Adipocyte (in vitro differentiated cells): ENCODE results near the gene OXNAD1.
A peak's percentile ranks its signal among the peaks of the same experiment; 100 is the strongest.

ENCODE experiments used
- DNase-seq: peaks from one replicate; pipeline ENCODE4 v3.0.0-alpha.2; 2015; ENCODE audit warnings: low read depth
- H3K27me3 ChIP-seq: replicated peaks from 2 replicates; pipeline ENCODE4 v1.7.0; 2013; ENCODE audit warnings: mild to moderate bottlenecking, low read length, moderate library complexity; ENCODE audit not compliant: control insufficient read depth, insufficient read depth
- H3K36me3 ChIP-seq: 2 replicates; pipeline ENCODE4 v1.7.0; 2013; ENCODE audit warnings: low read length, mild to moderate bottlenecking, moderate library complexity; ENCODE audit not compliant: control insufficient read depth, insufficient read depth, severe bottlenecking
- H3K4me1 ChIP-seq: 2 replicates; pipeline ENCODE4 v1.7.0; 2013; ENCODE audit warnings: mild to moderate bottlenecking, low read length, moderate library complexity; ENCODE audit not compliant: control insufficient read depth, insufficient read depth
- H3K4me3 ChIP-seq: 2 replicates; pipeline ENCODE4 v1.7.0; 2013; ENCODE audit warnings: mild to moderate bottlenecking, low read length, moderate library complexity
- H3K9ac ChIP-seq: 2 replicates; pipeline ENCODE4 v1.7.0; 2013; ENCODE audit warnings: mild to moderate bottlenecking, low read length, moderate library complexity
- H3K9me3 ChIP-seq: 2 replicates; pipeline ENCODE4 v1.7.0; 2013; ENCODE audit warnings: mild to moderate bottlenecking, low read length, moderate library complexity; ENCODE audit not compliant: control insufficient read depth

Gene OXNAD1

DNA sequence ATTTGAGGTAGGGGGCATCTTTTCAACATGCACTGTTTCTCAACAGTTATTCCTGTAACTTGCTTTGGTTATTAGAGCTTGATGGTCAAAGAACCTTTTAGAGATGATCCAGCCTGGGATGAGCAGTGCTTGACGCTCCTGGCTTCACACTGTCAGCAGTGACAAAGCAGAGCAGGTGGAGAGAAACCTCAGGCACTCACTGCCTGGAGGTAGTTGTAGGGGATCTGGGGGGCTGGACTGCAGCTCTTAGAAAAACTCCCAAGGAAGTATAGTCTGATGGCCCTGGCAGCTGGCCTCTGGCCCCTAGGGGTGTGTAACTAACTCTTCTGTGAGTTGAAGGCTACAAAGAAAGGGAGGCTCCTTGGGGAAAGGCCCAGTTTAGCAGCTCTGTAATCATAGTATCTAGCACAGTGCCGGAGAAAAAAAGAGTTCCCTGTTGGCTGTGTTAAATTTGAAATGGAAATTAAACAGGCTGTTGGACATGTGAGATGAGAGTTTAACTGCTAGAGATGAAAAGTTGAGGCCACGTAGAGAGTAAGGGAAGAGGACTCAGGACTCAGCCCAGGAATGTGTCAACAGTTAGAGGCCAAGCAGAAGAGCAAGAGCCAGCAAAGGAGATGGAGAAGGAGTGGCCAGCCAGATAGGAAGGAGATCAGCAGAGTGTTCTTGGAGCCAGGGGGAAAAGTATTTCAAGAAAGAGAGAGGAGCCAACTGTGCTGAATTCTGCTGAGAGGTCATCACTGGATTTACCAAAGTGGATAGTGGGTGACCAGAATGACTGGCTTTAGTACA, 14.2 kb downstream of the OXNAD1 start:
- no peak overlapping the region for H3K9ac ChIP-seq
- no peak overlapping the region for H3K4me3 ChIP-seq
- H3K9me3 ChIP-seq, result no peaks in the 10 kb centered on the region
- peaks cover 46% of the 10 kb centered on the region for H3K36me3 ChIP-seq
- DNase-seq, result no peak
- H3K4me1 ChIP-seq, result peaks cover 6% of the 10 kb centered on the region
- no peaks in the 10 kb centered on the region for H3K27me3 ChIP-seq

DNA sequence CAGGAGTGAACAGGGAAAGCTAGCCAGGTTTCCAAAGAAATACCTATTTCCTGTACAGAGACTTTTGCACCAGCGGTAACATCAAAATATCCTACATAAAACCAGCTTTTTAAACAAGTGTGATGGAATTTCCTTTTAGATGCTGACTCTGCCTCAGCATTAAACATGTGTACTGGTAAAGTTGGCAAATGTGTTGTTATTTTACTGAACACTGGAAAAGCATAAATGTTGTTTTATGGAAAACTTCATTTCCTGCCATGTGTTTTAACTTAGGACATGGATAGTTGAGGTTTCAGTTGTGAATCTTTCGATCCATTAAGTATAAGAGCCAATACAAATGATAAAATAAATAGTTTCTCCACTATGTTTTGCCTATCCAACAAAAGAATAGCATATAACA, 15.7 kb downstream of the OXNAD1 start:
- Histone ChIP-seq H3K9ac (no peak overlapping the region), H3K36me3 (peaks cover 38% of the 10 kb centered on the region), H3K9me3 (no peaks in the 10 kb centered on the region), H3K27me3 (no peaks in the 10 kb centered on the region), H3K4me3 (no peak overlapping the region), H3K4me1 (peaks cover 6% of the 10 kb centered on the region)
- DNase-seq, result peak; percentile 40

DNA sequence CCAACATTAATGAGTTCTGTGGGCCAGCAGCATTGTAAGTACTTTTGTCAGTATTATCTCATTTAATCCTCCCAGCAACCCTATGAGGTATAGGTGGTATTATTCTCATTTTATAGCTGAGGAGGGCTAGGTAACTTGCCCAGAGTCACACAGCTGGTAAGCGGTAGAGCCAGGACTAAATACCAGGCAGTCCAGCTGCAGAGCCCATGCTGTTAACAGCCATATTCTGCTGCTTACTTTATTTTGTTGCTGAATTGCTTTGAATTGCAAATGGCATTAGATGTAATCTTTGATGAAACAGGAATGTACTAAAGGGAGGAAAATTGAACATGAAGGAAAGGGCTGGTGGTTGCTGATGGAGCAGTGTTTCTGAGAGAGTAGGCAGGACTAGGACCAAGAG, 19.6 kb downstream of the OXNAD1 start:
- DNase-seq, result no peak
- Histone ChIP-seq H3K4me1 (peaks cover 26% of the 10 kb centered on the region), H3K9me3 (no peaks in the 10 kb centered on the region), H3K36me3 (peaks cover 27% of the 10 kb centered on the region), H3K4me3 (no peak overlapping the region), H3K27me3 (no peaks in the 10 kb centered on the region), H3K9ac (no peak overlapping the region)

DNA sequence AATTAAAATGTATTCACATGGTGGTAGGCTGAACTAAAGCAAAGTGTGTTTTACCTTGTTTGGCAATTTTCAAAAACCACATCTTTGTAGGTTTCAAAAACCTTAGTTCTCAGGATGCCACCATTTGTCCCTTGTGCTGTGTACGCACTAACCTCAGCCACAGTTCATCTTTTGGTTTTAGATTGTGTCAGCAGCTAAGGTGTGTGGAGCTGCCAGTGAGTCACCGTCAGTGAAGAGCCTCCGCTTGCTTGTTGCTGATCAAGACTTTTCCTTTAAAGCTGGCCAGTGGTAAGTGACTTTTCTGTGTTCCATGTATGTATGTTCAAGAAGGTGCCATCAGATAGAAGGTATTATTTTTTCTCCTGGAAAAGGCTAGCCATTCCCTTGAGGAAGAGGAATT, 21.1 kb downstream of the OXNAD1 start:
- Histone ChIP-seq H3K9me3 (no peaks in the 10 kb centered on the region), H3K27me3 (no peaks in the 10 kb centered on the region), H3K36me3 (peaks cover 26% of the 10 kb centered on the region), H3K9ac (no peak overlapping the region), H3K4me3 (no peak overlapping the region), H3K4me1 (peaks cover 38% of the 10 kb centered on the region)
- DNase-seq, result no peak

DNA sequence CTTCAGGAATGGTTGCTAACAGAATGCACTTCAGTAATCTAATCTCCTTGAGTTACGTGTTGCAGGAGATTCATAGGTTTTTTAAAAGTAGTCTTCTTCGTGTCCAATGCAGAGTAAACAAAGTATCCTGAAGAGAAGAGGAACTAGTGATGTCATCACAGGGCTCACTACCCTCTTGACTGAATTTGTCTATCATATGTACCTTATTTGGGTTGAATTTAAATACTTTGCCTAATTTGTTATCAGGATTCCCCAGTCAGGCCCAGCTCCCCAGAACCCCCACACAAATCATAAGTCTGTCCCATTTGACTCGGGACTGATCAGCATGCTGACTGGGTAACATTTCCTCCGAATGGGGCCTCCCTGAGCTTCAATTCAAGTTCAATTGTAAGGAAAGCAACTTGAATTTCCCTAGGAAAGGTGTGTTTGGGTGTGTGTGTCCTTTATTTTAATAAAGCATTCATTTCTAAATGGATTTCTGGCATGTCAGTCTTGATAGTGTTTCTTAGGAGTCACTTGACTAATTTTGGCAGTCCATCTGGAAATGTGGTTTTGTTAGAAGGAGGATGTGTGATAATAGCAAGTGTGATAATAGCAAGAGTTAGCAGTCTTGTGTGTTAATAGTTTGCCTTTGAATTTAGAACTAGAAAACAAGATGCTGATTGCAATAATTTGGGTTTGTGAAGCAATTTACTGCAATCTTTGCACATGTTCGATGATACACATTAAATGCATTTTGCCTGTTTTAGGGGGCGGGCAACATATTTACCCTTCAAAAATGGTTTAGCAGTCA, 21.9 kb downstream of the OXNAD1 start:
- Histone ChIP-seq H3K9ac (no peak overlapping the region), H3K4me3 (no peak overlapping the region), H3K36me3 (peaks cover 21% of the 10 kb centered on the region), H3K9me3 (no peaks in the 10 kb centered on the region), H3K27me3 (no peaks in the 10 kb centered on the region), H3K4me1 (peaks cover 38% of the 10 kb centered on the region)
- no peak for DNase-seq

DNA sequence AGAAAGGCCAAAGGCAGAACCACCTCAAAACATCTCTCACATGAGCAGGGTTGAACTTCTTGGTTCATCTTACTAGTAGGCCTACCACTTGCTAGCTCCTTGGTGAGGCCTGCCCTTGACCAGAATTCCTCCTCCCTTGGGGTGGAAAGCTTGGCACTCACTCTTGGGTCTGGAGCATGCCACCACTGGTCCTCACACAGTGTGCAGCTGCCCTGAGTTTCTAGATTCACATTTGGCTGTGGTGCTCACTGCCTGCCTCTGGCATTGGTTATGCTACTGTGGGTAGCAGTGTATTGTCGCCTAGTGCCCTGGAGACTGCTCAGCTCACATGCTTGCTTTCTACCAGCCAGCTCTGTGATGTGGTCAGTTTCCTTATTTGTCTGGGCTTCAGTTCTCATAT, 23.7 kb downstream of the OXNAD1 start:
- no peaks in the 10 kb centered on the region for H3K27me3 ChIP-seq
- no peak overlapping the region for H3K9ac ChIP-seq
- DNase-seq, result no peak
- H3K9me3 ChIP-seq, result peaks cover 4% of the 10 kb centered on the region
- H3K4me1 ChIP-seq, result peaks cover 38% of the 10 kb centered on the region
- peaks cover 10% of the 10 kb centered on the region for H3K36me3 ChIP-seq
- no peak overlapping the region for H3K4me3 ChIP-seq

DNA sequence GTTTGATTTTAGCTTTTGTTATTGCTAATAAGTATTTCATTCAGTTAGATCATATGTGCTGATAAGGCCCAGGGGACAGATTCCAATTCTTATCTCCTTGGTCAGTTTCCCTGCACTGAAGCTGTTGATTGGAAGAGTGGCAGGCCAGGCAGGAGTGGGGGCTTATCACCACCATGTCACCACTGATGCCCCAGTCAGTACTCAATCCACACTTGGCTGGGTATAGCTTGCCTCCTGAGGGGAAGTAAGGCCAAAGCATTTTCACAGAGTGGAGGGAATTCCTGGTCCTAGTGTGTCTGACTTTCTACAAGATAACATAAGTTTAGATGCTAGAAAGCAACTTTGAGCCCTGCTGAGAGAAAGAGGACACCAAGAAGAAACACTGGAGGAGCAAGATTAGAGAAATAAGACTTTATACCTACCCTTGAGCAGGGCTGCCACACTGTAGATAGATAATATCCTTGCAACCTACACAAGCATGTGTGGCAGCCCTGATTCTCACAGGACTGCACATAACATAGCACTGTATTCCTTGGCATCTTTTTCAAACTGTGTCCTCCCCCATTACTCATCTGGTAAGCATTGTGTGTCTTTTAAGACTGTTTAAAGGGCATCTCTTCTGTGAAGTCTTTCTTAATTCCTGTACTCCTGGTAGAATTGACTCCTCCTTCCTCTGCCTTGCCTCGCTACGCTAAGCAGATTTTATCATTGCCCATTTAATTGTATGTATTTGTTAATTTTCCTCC, 24.3 kb downstream of the OXNAD1 start:
- Histone ChIP-seq H3K9me3 (peaks cover 7% of the 10 kb centered on the region), H3K9ac (peak overlapping the region; percentile 24), H3K4me3 (no peak overlapping the region), H3K4me1 (peaks cover 38% of the 10 kb centered on the region), H3K27me3 (no peaks in the 10 kb centered on the region), H3K36me3 (peaks cover 4% of the 10 kb centered on the region)
- peak; percentile 57 for DNase-seq

DNA sequence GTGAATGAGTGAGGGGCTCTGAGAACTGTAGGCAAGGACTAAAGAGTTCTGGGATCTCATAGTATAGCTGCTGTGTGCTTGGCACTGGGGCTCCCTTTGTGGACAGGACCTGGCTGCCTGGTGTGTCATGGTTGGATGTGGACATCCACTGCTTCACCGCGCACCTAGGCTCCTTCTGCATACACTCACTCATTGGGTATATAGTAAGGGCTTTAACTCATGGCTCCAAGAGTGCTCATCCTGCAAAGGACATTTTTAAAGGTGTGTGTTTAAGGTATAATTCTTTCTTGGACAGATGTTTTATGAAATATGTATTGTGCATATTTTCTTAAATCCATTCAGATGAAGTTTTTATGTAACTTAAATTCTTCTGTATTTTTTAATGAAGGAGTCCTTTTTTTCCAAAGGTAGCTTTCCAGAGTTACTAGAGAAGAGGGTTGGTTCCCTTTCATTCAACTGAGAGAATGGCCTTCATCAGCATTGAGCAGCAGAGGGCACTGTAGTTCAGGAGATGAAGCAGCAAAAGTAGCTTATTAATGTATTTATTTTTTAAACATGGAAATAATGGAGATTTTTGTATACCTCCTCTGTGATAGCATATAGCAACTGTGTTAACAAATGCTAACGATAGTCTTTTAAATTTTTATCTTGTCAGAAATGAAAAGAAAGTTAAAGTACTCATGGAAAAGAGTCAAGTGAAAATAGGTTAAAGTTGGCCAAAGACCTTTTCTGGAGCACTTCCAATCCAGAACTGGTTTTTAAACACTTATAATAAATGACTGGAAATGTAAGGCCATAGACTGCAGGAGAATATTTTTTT, 25.2 kb downstream of the OXNAD1 start:
- H3K9me3 ChIP-seq, result peaks cover 7% of the 10 kb centered on the region
- H3K36me3 ChIP-seq, result peaks cover 4% of the 10 kb centered on the region
- peaks cover 38% of the 10 kb centered on the region for H3K4me1 ChIP-seq
- H3K4me3 ChIP-seq, result no peak overlapping the region
- peak overlapping the region; percentile 24 for H3K9ac ChIP-seq
- peak; percentile 86 for DNase-seq
- H3K27me3 ChIP-seq, result no peaks in the 10 kb centered on the region

DNA sequence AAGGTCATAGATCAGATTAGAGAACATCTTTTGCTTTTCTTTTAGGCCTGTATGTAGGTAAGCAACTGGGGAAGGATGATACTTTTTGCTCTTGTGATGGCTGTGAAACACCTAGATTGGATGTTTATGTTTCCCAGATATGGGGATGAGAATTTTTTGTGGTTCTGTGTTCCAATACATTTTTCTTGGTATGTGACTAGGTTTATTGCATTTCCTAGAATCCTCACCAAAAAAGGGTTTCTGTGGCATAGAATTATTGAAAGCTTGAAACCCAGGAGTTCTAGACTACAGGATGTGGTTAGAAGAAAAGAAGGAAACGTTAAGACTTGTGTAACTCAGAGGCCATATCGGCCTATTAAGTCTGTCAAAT, 25.8 kb downstream of the OXNAD1 start:
- no peaks in the 10 kb centered on the region for H3K27me3 ChIP-seq
- H3K4me3 ChIP-seq, result no peak overlapping the region
- peak; percentile 28 for DNase-seq

DNA sequence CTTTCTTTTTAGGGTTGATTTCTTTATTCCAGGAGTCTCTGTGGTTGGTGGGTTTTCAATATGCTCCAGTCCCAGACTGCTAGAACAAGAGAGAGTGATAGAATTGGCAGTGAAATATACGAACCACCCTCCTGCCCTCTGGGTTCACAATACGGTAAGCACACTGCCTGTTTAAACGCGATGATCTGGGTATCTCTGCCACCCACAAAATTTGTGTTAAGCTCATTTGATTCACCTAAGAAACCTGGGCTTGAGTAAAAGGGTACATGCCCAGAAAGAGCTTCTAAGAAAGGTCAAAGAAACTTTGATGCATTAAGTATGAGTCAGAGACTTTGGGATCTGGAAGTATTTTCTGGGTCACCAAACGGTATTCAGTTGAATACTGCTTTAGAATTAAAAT, 29.8 kb downstream of the OXNAD1 start:
- H3K4me1 ChIP-seq, result peaks cover 15% of the 10 kb centered on the region
- no peak overlapping the region for H3K4me3 ChIP-seq
- H3K9me3 ChIP-seq, result peaks cover 12% of the 10 kb centered on the region
- peak; percentile 23 for DNase-seq
- no peaks in the 10 kb centered on the region for H3K27me3 ChIP-seq
- H3K9ac ChIP-seq, result no peak overlapping the region
- peaks cover 29% of the 10 kb centered on the region for H3K36me3 ChIP-seq

More for the DNA sequence above, 25.8 kb downstream of the OXNAD1 start:
- H3K36me3 ChIP-seq, result peaks cover 10% of the 10 kb centered on the region
- peak overlapping the region; percentile 31 for H3K9ac ChIP-seq
- H3K9me3 ChIP-seq, result peaks cover 7% of the 10 kb centered on the region
- H3K4me1 ChIP-seq, result peaks cover 38% of the 10 kb centered on the region
